H9 (cell line): Measurements from ENCODE around the gene PHACTR1. TPM values are rescaled to one million over a fixed set of nuclear protein-coding genes. Genes with fewer than 3 reads are reported as not detected.

ENCODE experiments used
- DNase-seq: peaks from one replicate; pipeline ENCODE4 v3.0.0-alpha.2; 2017
- H2AFZ ChIP-seq: one replicate; pipeline ENCODE4 v1.6.1; 2013; ENCODE audit warnings: mild to moderate bottlenecking, low read length, control low read depth, moderate library complexity
- H2AK5ac ChIP-seq: 2 replicates; pipeline ENCODE4 v1.6.1; 2013; ENCODE audit warnings: low read length, control low read depth, mixed read lengths; ENCODE audit not compliant: insufficient read length
- H2BK120ac ChIP-seq: one replicate; pipeline ENCODE4 v1.6.1; 2013; ENCODE audit warnings: low read depth, mild to moderate bottlenecking, low read length, control low read depth, inconsistent platforms; ENCODE audit not compliant: poor library complexity, severe bottlenecking
- H2BK12ac ChIP-seq: 2 replicates; pipeline ENCODE4 v1.6.1; 2013; ENCODE audit warnings: low read length, control low read depth, mixed read lengths, low read depth; ENCODE audit not compliant: insufficient read length
- H2BK15ac ChIP-seq: 2 replicates; pipeline ENCODE4 v1.6.1; 2013; ENCODE audit warnings: low read depth, low read length, control low read depth
- H2BK20ac ChIP-seq: one replicate; pipeline ENCODE4 v1.6.1; 2013; ENCODE audit warnings: low read depth, mild to moderate bottlenecking, low read length, control low read depth, inconsistent platforms; ENCODE audit not compliant: poor library complexity, severe bottlenecking
- H2BK5ac ChIP-seq: 2 replicates; pipeline ENCODE4 v1.6.1; 2013; ENCODE audit warnings: low read length, control low read depth, mixed read lengths; ENCODE audit not compliant: insufficient read length
- H3K14ac ChIP-seq: 2 replicates; pipeline ENCODE4 v1.6.1; 2013; ENCODE audit warnings: low read length, control low read depth; ENCODE audit not compliant: insufficient read depth
- H3K18ac ChIP-seq: 2 replicates; pipeline ENCODE4 v1.6.1; 2013; ENCODE audit warnings: low read depth, mild to moderate bottlenecking, mixed read lengths, low read length, control low read depth; ENCODE audit not compliant: insufficient read length
- H3K23ac ChIP-seq: 2 replicates; pipeline ENCODE4 v1.6.1; 2013; ENCODE audit warnings: low read length, control low read depth, mixed read lengths, low read depth; ENCODE audit not compliant: insufficient read length
- H3K23me2 ChIP-seq: 2 replicates; pipeline ENCODE4 v1.6.1; 2013; ENCODE audit warnings: low read depth, mild to moderate bottlenecking, mixed read lengths, low read length, control low read depth; ENCODE audit not compliant: insufficient read length, poor library complexity, severe bottlenecking
- H3K27ac ChIP-seq: 2 replicates; pipeline ENCODE4 v1.5.1; 2013; ENCODE audit warnings: low read length, control low read depth, mixed read lengths, low read depth; ENCODE audit not compliant: insufficient read length
- H3K27me3 ChIP-seq: 2 replicates; pipeline ENCODE4 v1.6.1; 2013; ENCODE audit warnings: low read length, control low read depth, inconsistent platforms; ENCODE audit not compliant: insufficient read depth
- H3K4ac ChIP-seq: 2 replicates; pipeline ENCODE4 v1.6.1; 2013; ENCODE audit warnings: low read depth, mild to moderate bottlenecking, control low read depth, inconsistent platforms, low read length, moderate library complexity
- H3K4me1 ChIP-seq: 2 replicates; pipeline ENCODE4 v1.6.1; 2013; ENCODE audit warnings: low read length, control low read depth, inconsistent platforms; ENCODE audit not compliant: insufficient read depth
- H3K4me2 ChIP-seq: 2 replicates; pipeline ENCODE4 v1.6.1; 2013; ENCODE audit warnings: low read length, control low read depth, mixed read lengths; ENCODE audit not compliant: insufficient read length, insufficient read depth
- H3K56ac ChIP-seq: 2 replicates; pipeline ENCODE4 v1.6.1; 2013; ENCODE audit warnings: low read depth, mild to moderate bottlenecking, mixed read lengths, low read length, control low read depth; ENCODE audit not compliant: insufficient read length
- H3K79me1 ChIP-seq: 2 replicates; pipeline ENCODE4 v1.6.1; 2013; ENCODE audit warnings: low read depth, mild to moderate bottlenecking, moderate library complexity, low read length, control low read depth, inconsistent platforms; ENCODE audit not compliant: insufficient read depth, poor library complexity, severe bottlenecking
- H3K79me2 ChIP-seq: 2 replicates; pipeline ENCODE4 v1.6.1; 2013; ENCODE audit warnings: low read length, control low read depth, inconsistent platforms; ENCODE audit not compliant: insufficient read depth
- H3K9ac ChIP-seq: 2 replicates; pipeline ENCODE4 v1.6.1; 2013; ENCODE audit warnings: low read length, control low read depth, mixed read lengths; ENCODE audit not compliant: insufficient read length; ENCODE audit errors: extremely low read depth
- H3K9me3 ChIP-seq: one replicate; pipeline ENCODE4 v1.6.1; 2013; ENCODE audit warnings: low read depth, low read length, inconsistent platforms; ENCODE audit not compliant: control insufficient read depth
- H3T11ph ChIP-seq: one replicate; pipeline ENCODE4 v1.6.1; 2013; ENCODE audit warnings: mild to moderate bottlenecking, low read length, control low read depth, inconsistent platforms
- H4K20me1 ChIP-seq: one replicate; pipeline ENCODE4 v1.6.1; 2013; ENCODE audit not compliant: control insufficient read depth, insufficient read length, insufficient read depth
- H4K5ac ChIP-seq: 2 replicates; pipeline ENCODE4 v1.6.1; 2013; ENCODE audit warnings: low read depth, mild to moderate bottlenecking, mixed read lengths, low read length, control low read depth; ENCODE audit not compliant: insufficient read length
- H4K8ac ChIP-seq: replicated peaks from 2 replicates; pipeline ENCODE4 v1.6.1; 2013; ENCODE audit warnings: low read length, control low read depth, mixed read lengths, low read depth; ENCODE audit not compliant: insufficient read length
- H4K91ac ChIP-seq: 2 replicates; pipeline ENCODE4 v1.6.1; 2013; ENCODE audit warnings: low read depth, mild to moderate bottlenecking, moderate library complexity, mixed read lengths, low read length, control low read depth; ENCODE audit not compliant: insufficient read length
- H3K27ac Mint-ChIP-seq, 3 experiments: 2 replicates in 2 of 3; 3 replicates in 1 of 3; pipeline ENCODE4 v1.8.0; 2020 to 2021; ENCODE audit warnings: mixed read lengths in 3 of 3, mild to moderate bottlenecking in 1 of 3, moderate library complexity in 1 of 3
- H3K27me3 Mint-ChIP-seq: 2 replicates; pipeline ENCODE4 v1.8.0; 2021; ENCODE audit warnings: low read depth, mild to moderate bottlenecking, moderate library complexity, mixed read lengths
- H3K36me3 Mint-ChIP-seq, 3 experiments: 2 replicates in 2 of 3; 3 replicates in 1 of 3; pipeline ENCODE4 v1.8.0; 2020 to 2021; ENCODE audit warnings: low read depth in 3 of 3, mixed read lengths in 3 of 3; ENCODE audit not compliant: insufficient read depth in 1 of 3
- H3K4me1 Mint-ChIP-seq, 2 experiments: 2 replicates each; pipeline ENCODE4 v1.8.0; 2020; ENCODE audit warnings: mixed read lengths in 2 of 2
- H3K4me3 Mint-ChIP-seq, 2 experiments: 2 replicates in 1 of 2; 3 replicates in 1 of 2; pipeline ENCODE4 v1.8.0; 2020 to 2021; ENCODE audit warnings: mild to moderate bottlenecking in 2 of 2, mixed read lengths in 2 of 2, moderate library complexity in 1 of 2
- H3K9me3 Mint-ChIP-seq, 2 experiments: 2 replicates in 1 of 2; 3 replicates in 1 of 2; pipeline ENCODE4 v1.8.0; 2020; ENCODE audit warnings: mild to moderate bottlenecking in 2 of 2, mixed read lengths in 2 of 2, moderate library complexity in 1 of 2
- WGBS: extraction: QIAGEN DNeasy Blood & Tissue Kit; methylation state at CpG from one replicate; pipeline ENCODE4 v1.1.7; 2013; ENCODE audit warnings: missing lambda C conversion rate, low lambda C conversion rate, mixed read lengths; ENCODE audit not compliant: insufficient read length; ENCODE audit errors: extremely low coverage; 5-methylcytosine and 5-hydroxymethylcytosine counted together
- total RNA-seq: library from RNA; stranded (reverse); gene quantifications from 2 replicates; pipeline ENCODE4 v1.2.1, GENCODE V29; 2021
- TF ChIP-seq, protein P1 (sequence below): fragments of 200-600 bp; sonication (generic); conservative IDR thresholded peaks from 3 replicates; pipeline ENCODE4 v1.8.0; 2021; ENCODE audit warnings: antibody characterized with exemption, mild to moderate bottlenecking

The PHACTR1 gene
- total RNA-seq, 1 experiment from 2014 or later, result 15.9 TPM

DNA sequence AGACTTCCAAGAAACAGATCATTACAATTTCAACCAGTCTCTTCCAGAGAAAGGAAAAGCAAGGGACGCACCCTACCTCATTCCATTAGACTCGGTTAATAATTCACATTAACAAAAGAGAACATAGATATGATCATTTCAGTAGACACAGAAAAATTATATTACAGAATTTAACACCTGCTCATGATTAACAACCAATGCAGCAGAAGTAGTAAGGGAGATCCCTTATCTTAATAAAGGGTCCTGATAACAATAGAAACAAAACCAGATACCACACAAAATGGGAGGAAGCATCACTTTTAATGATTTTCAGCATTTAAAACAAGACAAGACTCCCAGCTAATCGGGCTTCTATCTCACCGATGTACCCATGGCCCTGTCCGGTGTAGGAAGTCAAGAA is 396.8 kb downstream of the PHACTR1 start:
- H3K79me1 ChIP-seq, result no peaks in the 10 kb centered on the region

More for the DNA sequence above, 396.8 kb downstream of the PHACTR1 start:
- Histone ChIP-seq H3K27me3 (no peaks in the 10 kb centered on the region), H2BK15ac (no peak overlapping the region), H2BK12ac (no peak overlapping the region), H4K8ac (no peak overlapping the region), H2BK5ac (no peak overlapping the region), H3T11ph (no peak overlapping the region), H3K4me1 (no peaks in the 10 kb centered on the region), H4K5ac (no peak overlapping the region), H3K56ac (no peak overlapping the region), H3K9me3 (no peaks in the 10 kb centered on the region), H3K14ac (no peak overlapping the region), H3K23me2 (no peaks in the 10 kb centered on the region), H3K4me2 (no peak overlapping the region), H3K9ac (no peak overlapping the region), H3K18ac (no peak overlapping the region), H2BK20ac (no peak overlapping the region), H3K27ac (no peak overlapping the region), H2BK120ac (no peak overlapping the region), H4K20me1 (no peaks in the 10 kb centered on the region), H2AFZ (no peak overlapping the region), H4K91ac (no peak overlapping the region), H3K23ac (no peak overlapping the region), H2AK5ac (no peak overlapping the region), H3K79me2 (no peaks in the 10 kb centered on the region), H3K4ac (no peak overlapping the region)
- Mint-ChIP-seq H3K9me3 (peaks cover 8 to 17% of the 10 kb centered on the region in 2 experiments; a peak in 4 of 5 replicates), H3K4me3 (no peak overlapping the region), H3K27ac (no peak overlapping the region), H3K36me3 (peaks cover 0 to 16% (median 2%) of the 10 kb centered on the region in 3 experiments; a peak in 5 of 7 replicates), H3K4me1 (peaks cover 29% of the 10 kb centered on the region in 2 experiments), H3K27me3 (no peaks in the 10 kb centered on the region; the same call in 1 of the 2 replicates)
- WGBS, result no CpG with 5 or more reads among the region's 5 CpGs
- no peak for DNase-seq
- TF ChIP-seq, protein P1, sequence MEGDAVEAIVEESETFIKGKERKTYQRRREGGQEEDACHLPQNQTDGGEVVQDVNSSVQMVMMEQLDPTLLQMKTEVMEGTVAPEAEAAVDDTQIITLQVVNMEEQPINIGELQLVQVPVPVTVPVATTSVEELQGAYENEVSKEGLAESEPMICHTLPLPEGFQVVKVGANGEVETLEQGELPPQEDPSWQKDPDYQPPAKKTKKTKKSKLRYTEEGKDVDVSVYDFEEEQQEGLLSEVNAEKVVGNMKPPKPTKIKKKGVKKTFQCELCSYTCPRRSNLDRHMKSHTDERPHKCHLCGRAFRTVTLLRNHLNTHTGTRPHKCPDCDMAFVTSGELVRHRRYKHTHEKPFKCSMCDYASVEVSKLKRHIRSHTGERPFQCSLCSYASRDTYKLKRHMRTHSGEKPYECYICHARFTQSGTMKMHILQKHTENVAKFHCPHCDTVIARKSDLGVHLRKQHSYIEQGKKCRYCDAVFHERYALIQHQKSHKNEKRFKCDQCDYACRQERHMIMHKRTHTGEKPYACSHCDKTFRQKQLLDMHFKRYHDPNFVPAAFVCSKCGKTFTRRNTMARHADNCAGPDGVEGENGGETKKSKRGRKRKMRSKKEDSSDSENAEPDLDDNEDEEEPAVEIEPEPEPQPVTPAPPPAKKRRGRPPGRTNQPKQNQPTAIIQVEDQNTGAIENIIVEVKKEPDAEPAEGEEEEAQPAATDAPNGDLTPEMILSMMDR, result no peak
